ENCODE data around the gene SLC13A3. TPM values are rescaled to one million over a fixed set of nuclear protein-coding genes. Genes with fewer than 3 reads are reported as not detected.

Gene SLC13A3
- total RNA-seq, 2 donors from 2014 or later, result 0.37 to 1.5 TPM

GRCh38 chr20:46635514-46636136 is 15.6 kb downstream of the SLC13A3 start:
- Histone ChIP-seq H3K27me3 (no peaks in the 10 kb centered on the region), H3K9me3 (no peaks in the 10 kb centered on the region), H3K36me3 (no peaks in the 10 kb centered on the region), H3K4me3 (no peak overlapping the region), H3K27ac (no peak overlapping the region), H3K4me1 (no peaks in the 10 kb centered on the region)
- TF ChIP-seq, protein P1, sequence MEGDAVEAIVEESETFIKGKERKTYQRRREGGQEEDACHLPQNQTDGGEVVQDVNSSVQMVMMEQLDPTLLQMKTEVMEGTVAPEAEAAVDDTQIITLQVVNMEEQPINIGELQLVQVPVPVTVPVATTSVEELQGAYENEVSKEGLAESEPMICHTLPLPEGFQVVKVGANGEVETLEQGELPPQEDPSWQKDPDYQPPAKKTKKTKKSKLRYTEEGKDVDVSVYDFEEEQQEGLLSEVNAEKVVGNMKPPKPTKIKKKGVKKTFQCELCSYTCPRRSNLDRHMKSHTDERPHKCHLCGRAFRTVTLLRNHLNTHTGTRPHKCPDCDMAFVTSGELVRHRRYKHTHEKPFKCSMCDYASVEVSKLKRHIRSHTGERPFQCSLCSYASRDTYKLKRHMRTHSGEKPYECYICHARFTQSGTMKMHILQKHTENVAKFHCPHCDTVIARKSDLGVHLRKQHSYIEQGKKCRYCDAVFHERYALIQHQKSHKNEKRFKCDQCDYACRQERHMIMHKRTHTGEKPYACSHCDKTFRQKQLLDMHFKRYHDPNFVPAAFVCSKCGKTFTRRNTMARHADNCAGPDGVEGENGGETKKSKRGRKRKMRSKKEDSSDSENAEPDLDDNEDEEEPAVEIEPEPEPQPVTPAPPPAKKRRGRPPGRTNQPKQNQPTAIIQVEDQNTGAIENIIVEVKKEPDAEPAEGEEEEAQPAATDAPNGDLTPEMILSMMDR (IDR thresholded peaks at IDR 0.05), result no peak
- no peak for DNase-seq (ENCODE audit: low spot score)

DNA sequence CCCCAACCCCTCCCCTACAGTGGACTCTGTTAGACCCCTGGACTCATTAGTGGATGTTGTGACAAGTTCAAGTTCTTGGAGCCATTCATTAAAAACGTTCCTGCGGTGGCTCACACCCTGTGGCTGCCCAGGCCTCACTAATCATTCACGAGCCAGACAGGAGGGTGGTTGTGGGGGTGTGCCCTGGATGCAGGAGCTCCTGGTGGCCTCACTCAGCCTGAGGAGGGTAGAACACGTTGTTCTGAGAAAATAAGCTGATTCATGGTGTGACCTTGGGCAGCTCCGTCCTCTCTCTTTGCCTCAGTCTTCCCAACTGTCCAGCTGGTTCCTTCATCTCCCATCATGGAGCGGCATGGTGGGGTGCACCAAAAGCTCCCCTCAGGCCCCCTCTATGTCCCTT is 16.7 kb downstream of the SLC13A3 start:
- TF ChIP-seq, protein P1 (IDR thresholded peaks at IDR 0.05), result no peak
- Histone ChIP-seq H3K4me3 (no peak overlapping the region), H3K9me3 (peaks cover 0 to 10% of the 10 kb centered on the region in 2 donors), H3K36me3 (no peaks in the 10 kb centered on the region), H3K4me1 (no peaks in the 10 kb centered on the region), H3K27me3 (no peaks in the 10 kb centered on the region), H3K27ac (no peak overlapping the region)
- no peak for DNase-seq (ENCODE audit: low spot score)

DNA sequence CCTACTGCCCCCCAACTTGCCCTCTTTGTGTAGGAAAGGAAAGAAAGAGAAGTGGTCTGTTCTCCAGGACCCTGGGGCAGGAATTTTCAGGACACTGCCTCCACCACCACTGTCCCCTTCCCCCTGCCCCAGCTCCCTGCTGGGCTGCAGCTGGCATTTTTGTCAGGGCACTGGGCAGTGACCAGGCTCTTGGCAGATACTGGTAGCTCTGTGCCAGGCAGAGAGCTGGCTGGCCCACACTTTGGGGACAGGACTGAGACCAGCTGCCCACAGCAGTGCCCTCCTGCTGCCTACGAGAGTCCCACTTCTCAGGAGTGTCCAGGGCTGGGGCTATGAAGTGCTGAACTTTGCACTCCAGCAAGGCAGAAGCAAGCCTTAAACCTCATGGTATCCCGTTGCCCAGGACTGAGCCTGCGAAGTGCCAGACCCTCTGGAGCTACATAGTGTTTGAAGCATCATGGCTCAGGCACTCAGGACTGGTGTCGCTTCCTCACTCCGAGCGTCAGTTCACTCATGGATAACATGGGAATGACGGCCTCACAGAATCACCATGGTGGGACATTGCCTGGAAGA is 19.3 kb downstream of the SLC13A3 start:
- H3K36me3 ChIP-seq, result no peaks in the 10 kb centered on the region
- H3K4me1 ChIP-seq, result no peaks in the 10 kb centered on the region
- H3K27ac ChIP-seq, result no peak overlapping the region
- no peaks in the 10 kb centered on the region for H3K27me3 ChIP-seq
- peaks cover 0 to 11% of the 10 kb centered on the region in 2 donors for H3K9me3 ChIP-seq
- DNase-seq (ENCODE audit: low spot score), result no peak
- H3K4me3 ChIP-seq, result no peak overlapping the region
- TF ChIP-seq, protein P1 (IDR thresholded peaks at IDR 0.05), result no peak

DNA sequence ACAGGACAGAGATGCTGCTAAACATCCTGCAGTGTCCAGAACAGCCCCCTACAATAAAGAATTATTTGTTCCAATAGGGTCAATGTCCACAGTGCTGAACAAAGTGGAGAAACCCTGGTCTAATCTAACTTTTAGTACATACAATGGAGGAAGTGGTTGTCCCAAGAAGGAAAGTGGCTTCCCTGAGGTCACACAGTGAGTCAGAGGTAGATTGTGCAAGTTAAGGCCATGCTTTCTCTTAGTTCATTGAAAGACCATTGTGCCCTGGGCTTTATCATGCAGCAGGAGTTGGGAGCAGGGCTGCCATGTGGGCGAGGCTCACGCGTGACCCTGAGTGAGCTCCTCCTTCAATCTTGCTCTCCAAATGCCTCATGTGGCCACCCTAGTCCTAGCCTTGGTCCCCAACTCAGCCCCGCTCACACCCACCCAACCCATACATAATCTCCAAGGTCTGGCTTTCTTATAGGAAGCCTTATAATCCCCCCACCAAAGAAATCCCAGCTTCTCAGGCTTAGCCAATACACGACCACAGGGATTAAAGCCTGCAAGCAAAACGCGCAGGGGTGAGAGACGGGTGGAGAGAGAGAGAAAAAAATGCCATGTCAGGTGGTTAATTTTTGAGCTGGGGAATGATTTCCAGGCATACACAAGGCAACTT is 19.9 kb downstream of the SLC13A3 start:
- TF ChIP-seq, protein P1 (IDR thresholded peaks at IDR 0.05), result no peak
- H3K4me3 ChIP-seq, result no peak overlapping the region
- no peaks in the 10 kb centered on the region for H3K4me1 ChIP-seq
- no peaks in the 10 kb centered on the region for H3K27me3 ChIP-seq
- H3K9me3 ChIP-seq, result peaks cover 0 to 11% of the 10 kb centered on the region in 2 donors
- no peaks in the 10 kb centered on the region for H3K36me3 ChIP-seq
- no peak overlapping the region for H3K27ac ChIP-seq
- DNase-seq (ENCODE audit: low spot score), result no peak

DNA sequence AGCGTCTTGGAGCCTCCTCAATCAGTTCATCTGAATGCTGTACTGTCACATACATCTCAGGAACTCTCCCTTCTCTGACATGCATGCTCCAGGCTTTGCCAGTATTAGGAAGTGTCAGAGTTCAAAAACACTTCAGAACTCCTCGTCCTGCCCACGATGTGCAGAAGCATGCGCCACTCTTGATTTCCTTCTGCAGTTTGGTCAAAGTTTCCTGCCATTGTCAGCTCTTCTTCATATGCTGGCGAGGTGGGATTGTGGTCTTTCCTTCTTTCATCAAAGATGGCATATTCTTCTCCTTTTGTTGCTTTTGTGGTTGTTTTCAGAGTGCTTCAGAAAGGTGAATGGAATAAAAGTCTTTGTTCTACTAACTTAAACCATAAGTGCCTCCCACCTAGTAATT is 21.0 kb downstream of the SLC13A3 start:
- Histone ChIP-seq H3K4me1 (no peaks in the 10 kb centered on the region), H3K9me3 (peaks cover 0 to 11% of the 10 kb centered on the region in 2 donors), H3K36me3 (no peaks in the 10 kb centered on the region), H3K4me3 (no peak overlapping the region), H3K27ac (no peak overlapping the region), H3K27me3 (no peaks in the 10 kb centered on the region)
- no peak for DNase-seq (ENCODE audit: low spot score)
- TF ChIP-seq, protein P1 (IDR thresholded peaks at IDR 0.05), result no peak
